ENCODE results near the gene COL6A3. TPM values are rescaled to one million over a fixed set of nuclear protein-coding genes. Genes with fewer than 3 reads are reported as not detected.

The COL6A3 gene
- total and polyA plus RNA-seq, 11 donors: 17.4 to 290 (median 87.3) TPM

DNA sequence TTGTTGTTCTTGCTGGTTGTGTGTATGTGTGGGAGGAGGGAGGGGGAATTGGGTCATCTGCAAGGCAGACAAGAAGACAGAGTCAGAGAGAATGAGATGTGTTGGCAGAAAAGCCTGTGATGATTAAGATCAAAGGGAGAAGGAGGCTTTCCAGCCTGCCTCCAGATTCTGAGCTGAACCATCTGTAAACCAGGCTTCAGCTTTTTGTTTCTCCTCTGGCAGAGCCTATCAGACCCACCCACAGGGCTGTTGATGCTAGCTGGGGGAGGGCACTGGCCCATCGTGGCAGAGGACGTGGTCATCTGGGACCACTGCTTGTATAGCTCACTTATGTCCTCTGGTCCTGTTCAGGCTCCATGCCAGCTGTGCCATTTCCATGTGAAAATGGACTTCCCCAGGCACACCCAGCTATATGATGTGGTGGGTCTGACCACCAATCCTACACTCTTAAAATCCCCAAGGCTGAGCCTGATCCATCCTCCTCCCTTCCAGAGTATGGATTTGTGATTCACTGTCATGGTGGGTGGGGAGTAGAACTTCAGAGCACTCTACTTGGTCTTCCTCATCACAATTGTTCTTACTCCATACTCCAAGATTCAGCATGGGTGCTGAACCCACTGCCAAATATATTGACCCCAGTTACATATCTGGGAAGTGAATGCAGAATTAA is 27.8 kb upstream of the COL6A3 start:
- Histone ChIP-seq H3K27ac (peak overlapping the region in 1 of 12 donors; percentile 24), H3K4me3 (no peak overlapping the region), H3K27me3 (no peaks in the 10 kb centered on the region), H3K9me3 (peaks cover 0 to 9% (median 0%) of the 10 kb centered on the region in 12 donors), H3K36me3 (no peaks in the 10 kb centered on the region), H3K4me1 (peaks cover 0 to 16% (median 4%) of the 10 kb centered on the region in 12 donors)
- 25 to 44% (median 37%) methylated on average over 2 of the region's 2 CpGs for WGBS, 4 donors
- no peak for TF ChIP-seq POLR2A (IDR thresholded peaks at IDR 0.05)
- TF ChIP-seq, protein P1, sequence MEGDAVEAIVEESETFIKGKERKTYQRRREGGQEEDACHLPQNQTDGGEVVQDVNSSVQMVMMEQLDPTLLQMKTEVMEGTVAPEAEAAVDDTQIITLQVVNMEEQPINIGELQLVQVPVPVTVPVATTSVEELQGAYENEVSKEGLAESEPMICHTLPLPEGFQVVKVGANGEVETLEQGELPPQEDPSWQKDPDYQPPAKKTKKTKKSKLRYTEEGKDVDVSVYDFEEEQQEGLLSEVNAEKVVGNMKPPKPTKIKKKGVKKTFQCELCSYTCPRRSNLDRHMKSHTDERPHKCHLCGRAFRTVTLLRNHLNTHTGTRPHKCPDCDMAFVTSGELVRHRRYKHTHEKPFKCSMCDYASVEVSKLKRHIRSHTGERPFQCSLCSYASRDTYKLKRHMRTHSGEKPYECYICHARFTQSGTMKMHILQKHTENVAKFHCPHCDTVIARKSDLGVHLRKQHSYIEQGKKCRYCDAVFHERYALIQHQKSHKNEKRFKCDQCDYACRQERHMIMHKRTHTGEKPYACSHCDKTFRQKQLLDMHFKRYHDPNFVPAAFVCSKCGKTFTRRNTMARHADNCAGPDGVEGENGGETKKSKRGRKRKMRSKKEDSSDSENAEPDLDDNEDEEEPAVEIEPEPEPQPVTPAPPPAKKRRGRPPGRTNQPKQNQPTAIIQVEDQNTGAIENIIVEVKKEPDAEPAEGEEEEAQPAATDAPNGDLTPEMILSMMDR (IDR thresholded peaks at IDR 0.05): no peak
- ATAC-seq (peak; percentile 17 to 70 (median 24)), DNase-seq (no peak)
- intact Hi-C loops (cut with DNase I): no loop called here

DNA sequence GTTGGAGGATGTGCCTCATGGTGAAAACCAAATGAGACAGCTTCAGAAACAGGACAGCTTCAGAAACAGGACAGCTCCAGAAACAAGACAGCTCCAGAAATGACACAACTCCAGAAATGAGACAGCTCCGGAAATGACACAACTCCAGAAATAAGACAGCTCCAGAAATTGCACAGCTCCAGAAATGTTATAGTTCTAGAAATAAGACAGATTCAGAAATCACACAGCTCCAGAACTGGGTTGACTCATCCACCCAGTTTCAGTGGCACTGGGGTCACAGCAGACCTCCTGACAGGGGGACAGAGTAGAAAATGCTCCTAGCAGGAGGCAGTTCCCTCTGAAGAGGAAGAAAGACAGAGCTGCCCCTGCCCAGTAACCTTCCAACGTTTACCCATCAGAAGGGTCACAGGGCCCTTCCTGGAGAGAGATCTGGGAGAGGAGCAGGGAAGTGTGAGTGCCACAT is 26.9 kb upstream of the COL6A3 start:
- DNase-seq: no peak
- H3K4me3 ChIP-seq: no peak overlapping the region
- WGBS, 4 donors: 42 to 50% (median 44%) methylated on average over 2 of the region's 2 CpGs

DNA sequence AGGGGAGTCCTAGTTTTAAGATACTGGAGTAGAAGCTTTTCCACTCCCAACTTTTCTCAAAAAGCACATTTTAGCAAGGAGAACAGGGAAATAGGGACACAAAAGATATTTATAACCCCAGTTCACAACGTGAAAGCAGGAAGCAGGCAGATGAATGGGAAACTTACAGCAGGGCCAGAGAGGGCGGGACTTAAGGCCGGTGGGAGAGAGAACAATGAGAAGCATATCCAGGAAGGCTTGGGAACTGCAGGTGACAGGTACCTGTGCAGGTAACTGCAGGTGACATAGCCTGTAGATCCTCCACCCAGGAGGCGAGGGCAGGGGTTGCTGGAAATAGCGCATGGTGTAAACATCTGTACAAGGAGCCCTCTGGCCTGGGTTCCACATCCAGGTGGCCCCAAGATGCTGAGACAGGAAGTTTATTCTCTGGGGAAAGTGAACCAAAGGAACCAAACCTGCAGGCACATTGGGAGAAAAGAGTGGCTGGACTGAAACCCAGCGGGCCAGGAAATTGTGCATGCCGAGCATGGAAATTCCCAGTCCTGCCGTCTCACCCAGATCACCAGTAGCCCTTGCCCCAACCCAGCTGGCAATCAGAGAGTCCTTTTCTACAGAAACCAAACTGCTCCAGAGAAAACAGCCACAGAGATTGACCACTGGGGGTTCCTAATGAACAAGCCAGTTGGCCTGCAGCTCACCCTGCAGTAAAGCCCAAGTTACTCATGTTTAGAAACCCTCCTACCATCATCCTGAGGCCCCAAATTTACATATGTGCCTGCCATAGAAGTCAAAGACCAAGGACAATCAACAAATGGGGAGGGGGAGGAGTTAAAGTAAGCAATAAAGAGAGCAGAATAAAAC is 24.3 kb upstream of the COL6A3 start:
- DNase-seq (no peak), ATAC-seq (no peak)
- Histone ChIP-seq H3K9me3 (peaks cover 0 to 9% (median 0%) of the 10 kb centered on the region in 12 donors), H3K27me3 (peaks cover 0 to 6% (median 0%) of the 10 kb centered on the region in 9 donors), H3K4me3 (no peak overlapping the region), H3K36me3 (no peaks in the 10 kb centered on the region), H3K4me1 (peaks cover 0 to 45% (median 17%) of the 10 kb centered on the region in 12 donors), H3K27ac (no peak overlapping the region)
- intact Hi-C loops (cut with DNase I): no loop called here
- TF ChIP-seq, protein P1 (IDR thresholded peaks at IDR 0.05): no peak
- no peak for TF ChIP-seq POLR2A (IDR thresholded peaks at IDR 0.05)
- WGBS, 4 donors: 47 to 61% (median 53%) methylated on average over 7 to 8 of the region's 8 CpGs

More for the DNA sequence above, 26.9 kb upstream of the COL6A3 start:
- no peaks in the 10 kb centered on the region for H3K36me3 ChIP-seq
- ATAC-seq: no peak
- no peaks in the 10 kb centered on the region for H3K27me3 ChIP-seq
- H3K27ac ChIP-seq: peak overlapping the region in 2 of 12 donors; percentile 29 to 34
- peaks cover 0 to 9% (median 0%) of the 10 kb centered on the region in 12 donors for H3K9me3 ChIP-seq
- peaks cover 0 to 24% (median 6%) of the 10 kb centered on the region in 12 donors for H3K4me1 ChIP-seq
- TF ChIP-seq, protein P1 (IDR thresholded peaks at IDR 0.05): no peak
- TF ChIP-seq POLR2A (IDR thresholded peaks at IDR 0.05): no peak
- intact Hi-C loops (cut with DNase I): no loop called here

DNA sequence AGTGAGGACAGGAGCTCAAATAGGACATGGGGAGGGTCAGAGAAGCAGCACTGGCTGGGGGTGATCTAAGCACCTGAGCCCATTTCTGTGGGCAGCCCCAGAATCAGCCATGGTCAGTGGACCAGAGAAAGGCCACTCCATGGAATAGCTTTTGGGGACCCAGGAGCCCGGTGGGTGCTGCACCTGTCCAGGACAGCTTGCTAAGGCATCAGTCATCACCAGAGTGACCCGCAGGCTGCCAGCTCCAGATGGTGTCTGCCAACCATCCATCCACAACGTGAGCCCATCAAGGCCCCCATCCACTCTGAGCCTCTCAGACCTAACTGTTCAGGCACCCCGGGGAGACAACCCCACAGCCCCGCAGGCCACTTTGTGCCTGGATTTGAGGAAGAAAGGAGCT is 23.6 kb upstream of the COL6A3 start:
- peaks cover 0 to 47% (median 19%) of the 10 kb centered on the region in 12 donors for H3K4me1 ChIP-seq
- no peak for TF ChIP-seq POLR2A (IDR thresholded peaks at IDR 0.05)
- TF ChIP-seq, protein P1 (IDR thresholded peaks at IDR 0.05): no peak
- WGBS, 4 donors: 68 to 78% (median 75%) methylated on average over 3 to 5 of the region's 5 CpGs

More for the DNA sequence above, 23.6 kb upstream of the COL6A3 start:
- intact Hi-C loops (cut with DNase I): no loop called here
- Histone ChIP-seq H3K9me3 (peaks cover 0 to 9% (median 0%) of the 10 kb centered on the region in 12 donors), H3K27ac (no peak overlapping the region), H3K36me3 (no peaks in the 10 kb centered on the region), H3K4me3 (no peak overlapping the region), H3K27me3 (peaks cover 0 to 7% (median 0%) of the 10 kb centered on the region in 9 donors)
- DNase-seq (no peak), ATAC-seq (no peak)
